ENCODE measurements around the gene PLPPR2.
"Not testable (repeated sequence)": the region's sequence is repeated elsewhere in the genome, so short reads cannot be mapped to it uniquely, and the experiment has no call there.

DNA sequence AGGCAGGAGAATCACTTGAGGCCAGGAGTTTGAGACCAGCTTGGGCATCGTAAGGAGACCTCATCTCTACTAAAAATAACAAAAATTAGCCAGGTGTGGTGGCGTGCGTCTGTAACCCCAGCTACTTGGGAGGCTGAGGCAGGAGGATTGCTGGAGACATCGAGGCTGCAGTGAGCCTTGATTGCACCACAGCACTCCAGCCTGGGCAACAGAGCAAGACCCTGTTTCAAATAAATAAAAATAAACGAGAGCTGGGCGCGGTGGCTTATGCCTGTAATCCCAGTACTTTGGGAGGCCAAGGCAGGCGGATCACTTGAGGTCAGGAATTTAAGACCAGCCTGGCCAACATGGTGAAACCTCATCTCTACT, 15.1 kb upstream of the PLPPR2 start:
- TF ChIP-seq SMC3 (conservative IDR thresholded peaks at IDR 0.05; ENCODE audit: poor library complexity); POLR2AphosphoS5 (IDR thresholded peaks at IDR 0.05); TAF1 (IDR thresholded peaks at IDR 0.05; ENCODE audit: low read depth): not testable (repeated sequence)
- TF ChIP-seq, protein P1, sequence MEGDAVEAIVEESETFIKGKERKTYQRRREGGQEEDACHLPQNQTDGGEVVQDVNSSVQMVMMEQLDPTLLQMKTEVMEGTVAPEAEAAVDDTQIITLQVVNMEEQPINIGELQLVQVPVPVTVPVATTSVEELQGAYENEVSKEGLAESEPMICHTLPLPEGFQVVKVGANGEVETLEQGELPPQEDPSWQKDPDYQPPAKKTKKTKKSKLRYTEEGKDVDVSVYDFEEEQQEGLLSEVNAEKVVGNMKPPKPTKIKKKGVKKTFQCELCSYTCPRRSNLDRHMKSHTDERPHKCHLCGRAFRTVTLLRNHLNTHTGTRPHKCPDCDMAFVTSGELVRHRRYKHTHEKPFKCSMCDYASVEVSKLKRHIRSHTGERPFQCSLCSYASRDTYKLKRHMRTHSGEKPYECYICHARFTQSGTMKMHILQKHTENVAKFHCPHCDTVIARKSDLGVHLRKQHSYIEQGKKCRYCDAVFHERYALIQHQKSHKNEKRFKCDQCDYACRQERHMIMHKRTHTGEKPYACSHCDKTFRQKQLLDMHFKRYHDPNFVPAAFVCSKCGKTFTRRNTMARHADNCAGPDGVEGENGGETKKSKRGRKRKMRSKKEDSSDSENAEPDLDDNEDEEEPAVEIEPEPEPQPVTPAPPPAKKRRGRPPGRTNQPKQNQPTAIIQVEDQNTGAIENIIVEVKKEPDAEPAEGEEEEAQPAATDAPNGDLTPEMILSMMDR (IDR thresholded peaks at IDR 0.05; ENCODE audit: poor library complexity, severe bottlenecking), result not testable (repeated sequence)
